Upper lobe of right lung (tissue), 1 donor: ENCODE measurements around the gene DLGAP5. TPM values are rescaled to one million over a fixed set of nuclear protein-coding genes. Genes with fewer than 3 reads are reported as not detected.

ENCODE experiments used
- ATAC-seq: fragments of 200-7000 bp; cut with Tn5 transposase; one replicate; pipeline ENCODE4 v1.9.1; 2020; ENCODE audit warnings: mild to moderate bottlenecking, moderate library complexity
- DNase-seq: peaks from one replicate; pipeline ENCODE4 v3.0.0-alpha.2; 2020
- H3K27ac ChIP-seq: fragments of 200-600 bp; one replicate; pipeline ENCODE4 v1.8.0; 2022
- H3K27me3 ChIP-seq: fragments of 200-600 bp; one replicate; pipeline ENCODE4 v1.8.0; 2022; ENCODE audit warnings: mild to moderate bottlenecking
- H3K36me3 ChIP-seq: fragments of 200-600 bp; one replicate; pipeline ENCODE4 v1.8.0; 2022
- H3K4me1 ChIP-seq: fragments of 200-600 bp; one replicate; pipeline ENCODE4 v1.8.0; 2022
- H3K4me3 ChIP-seq: fragments of 200-600 bp; one replicate; pipeline ENCODE4 v1.8.0; 2022; ENCODE audit warnings: mild to moderate bottlenecking
- H3K9me3 ChIP-seq: fragments of 200-600 bp; one replicate; pipeline ENCODE4 v1.8.0; 2022
- CTCF ChIP-seq: fragments of 200-600 bp; IDR thresholded peaks from one replicate; pipeline ENCODE4 v1.8.0; 2022; ENCODE audit warnings: antibody characterized with exemption
- intact Hi-C: fragments of 100-400 bp; cut with DNase I; formaldehyde crosslinking; loops from one replicate; pipeline ENCODE4 v1.11.0; 2022
- total RNA-seq: library from RNA; stranded (reverse); fragmentation: NEBNext Ultra II Directional; extraction: Animal tissue kit (Norgen Biotek cat#: 25700); gene quantifications from one replicate; pipeline ENCODE4 v1.2.1, GENCODE V29; 2021
- donor health status: DM: no; HTN: yes; CAD: no; lungs with severe emphysema.

Gene DLGAP5
- total RNA-seq, 1 donor from 2014 or later: 0.52 TPM

- DNase-seq (no peak), ATAC-seq (no peak)
- H3K36me3 ChIP-seq: no peaks in the 10 kb centered on the region
- no peaks in the 10 kb centered on the region for H3K4me1 ChIP-seq
- no peak overlapping the region for H3K27ac ChIP-seq
- no peak overlapping the region for H3K4me3 ChIP-seq
- no peaks in the 10 kb centered on the region for H3K27me3 ChIP-seq
- H3K9me3 ChIP-seq: no peaks in the 10 kb centered on the region
- intact Hi-C loops: no loop called here
- no peak for TF ChIP-seq CTCF
Observed at GRCh38 chr14:55207832-55208231, 16.4 kb upstream of the DLGAP5 start.

GRCh38 chr14:55206175-55206693, 14.8 kb upstream of the DLGAP5 start:
- no peaks in the 10 kb centered on the region for H3K4me1 ChIP-seq
- no peaks in the 10 kb centered on the region for H3K36me3 ChIP-seq
- TF ChIP-seq CTCF: no peak
- DNase-seq: no peak
- no peaks in the 10 kb centered on the region for H3K27me3 ChIP-seq
- H3K4me3 ChIP-seq: no peak overlapping the region
- ATAC-seq: no peak
- intact Hi-C loops: no loop called here
- no peak overlapping the region for H3K27ac ChIP-seq
- no peaks in the 10 kb centered on the region for H3K9me3 ChIP-seq

- Histone ChIP-seq H3K27ac (no peak overlapping the region), H3K9me3 (no peaks in the 10 kb centered on the region), H3K4me1 (no peaks in the 10 kb centered on the region), H3K4me3 (no peak overlapping the region), H3K27me3 (no peaks in the 10 kb centered on the region), H3K36me3 (no peaks in the 10 kb centered on the region)
- DNase-seq: no peak
- intact Hi-C loops: no loop called here
- no peak for ATAC-seq
- no peak for TF ChIP-seq CTCF
Observed at GRCh38 chr14:55201219-55202101, 10.1 kb upstream of the DLGAP5 start.

- Histone ChIP-seq H3K4me3 (no peak overlapping the region), H3K36me3 (no peaks in the 10 kb centered on the region), H3K9me3 (no peaks in the 10 kb centered on the region), H3K4me1 (no peaks in the 10 kb centered on the region), H3K27me3 (no peaks in the 10 kb centered on the region), H3K27ac (no peak overlapping the region)
- ATAC-seq: no peak
- TF ChIP-seq CTCF: no peak
- no peak for DNase-seq
- intact Hi-C loops: no loop called here
Observed at GRCh38 chr14:55200651-55201050, 9.3 kb upstream of the DLGAP5 start.

GRCh38 chr14:55198749-55199148, 7.4 kb upstream of the DLGAP5 start:
- intact Hi-C loops: no loop called here
- DNase-seq: no peak
- TF ChIP-seq CTCF: no peak

More at GRCh38 chr14:55198749-55199148, 7.4 kb upstream of the DLGAP5 start:
- ATAC-seq: no peak
- H3K4me3 ChIP-seq: no peak overlapping the region
- H3K36me3 ChIP-seq: no peaks in the 10 kb centered on the region
- no peaks in the 10 kb centered on the region for H3K4me1 ChIP-seq
- H3K27ac ChIP-seq: no peak overlapping the region
- no peaks in the 10 kb centered on the region for H3K9me3 ChIP-seq
- no peaks in the 10 kb centered on the region for H3K27me3 ChIP-seq
